GM10266 (cell line): ENCODE data around the gene RASA4B.

Experiments used
- DNase-seq: peaks from one replicate; pipeline ENCODE4 v3.0.0; 2012; ENCODE audit errors: extremely low spot score
- TF ChIP-seq, protein P1 (sequence below): IDR thresholded peaks from 2 replicates; pipeline ENCODE4 v1.5.1; 2012; ENCODE audit warnings: mild to moderate bottlenecking, low read depth; ENCODE audit not compliant: control insufficient read depth, insufficient read depth; ENCODE audit errors: missing control alignments

Gene RASA4B

DNA sequence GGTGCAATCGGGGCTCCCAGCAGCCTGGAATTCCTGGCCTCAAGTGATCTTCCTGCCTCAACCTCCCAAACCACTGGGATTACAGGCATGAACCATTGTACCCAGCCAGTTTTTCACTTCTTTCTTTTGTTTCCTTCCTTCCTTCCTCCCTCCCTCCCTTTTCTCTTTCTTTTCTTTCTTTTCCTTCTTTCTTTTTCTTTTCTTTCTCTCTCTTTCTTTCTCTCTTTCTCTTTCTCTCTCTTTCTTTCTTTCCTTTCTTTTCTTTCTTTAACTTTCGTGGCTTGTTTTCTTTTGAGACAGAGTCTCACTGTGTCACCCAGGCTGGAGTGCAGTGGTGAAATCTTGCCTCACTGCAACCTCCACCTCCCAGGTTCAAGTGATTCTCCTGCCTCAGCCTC is 71.9 kb downstream of the RASA4B start:
- DNase-seq: no peak
- TF ChIP-seq, protein P1, sequence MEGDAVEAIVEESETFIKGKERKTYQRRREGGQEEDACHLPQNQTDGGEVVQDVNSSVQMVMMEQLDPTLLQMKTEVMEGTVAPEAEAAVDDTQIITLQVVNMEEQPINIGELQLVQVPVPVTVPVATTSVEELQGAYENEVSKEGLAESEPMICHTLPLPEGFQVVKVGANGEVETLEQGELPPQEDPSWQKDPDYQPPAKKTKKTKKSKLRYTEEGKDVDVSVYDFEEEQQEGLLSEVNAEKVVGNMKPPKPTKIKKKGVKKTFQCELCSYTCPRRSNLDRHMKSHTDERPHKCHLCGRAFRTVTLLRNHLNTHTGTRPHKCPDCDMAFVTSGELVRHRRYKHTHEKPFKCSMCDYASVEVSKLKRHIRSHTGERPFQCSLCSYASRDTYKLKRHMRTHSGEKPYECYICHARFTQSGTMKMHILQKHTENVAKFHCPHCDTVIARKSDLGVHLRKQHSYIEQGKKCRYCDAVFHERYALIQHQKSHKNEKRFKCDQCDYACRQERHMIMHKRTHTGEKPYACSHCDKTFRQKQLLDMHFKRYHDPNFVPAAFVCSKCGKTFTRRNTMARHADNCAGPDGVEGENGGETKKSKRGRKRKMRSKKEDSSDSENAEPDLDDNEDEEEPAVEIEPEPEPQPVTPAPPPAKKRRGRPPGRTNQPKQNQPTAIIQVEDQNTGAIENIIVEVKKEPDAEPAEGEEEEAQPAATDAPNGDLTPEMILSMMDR: no peak

DNA sequence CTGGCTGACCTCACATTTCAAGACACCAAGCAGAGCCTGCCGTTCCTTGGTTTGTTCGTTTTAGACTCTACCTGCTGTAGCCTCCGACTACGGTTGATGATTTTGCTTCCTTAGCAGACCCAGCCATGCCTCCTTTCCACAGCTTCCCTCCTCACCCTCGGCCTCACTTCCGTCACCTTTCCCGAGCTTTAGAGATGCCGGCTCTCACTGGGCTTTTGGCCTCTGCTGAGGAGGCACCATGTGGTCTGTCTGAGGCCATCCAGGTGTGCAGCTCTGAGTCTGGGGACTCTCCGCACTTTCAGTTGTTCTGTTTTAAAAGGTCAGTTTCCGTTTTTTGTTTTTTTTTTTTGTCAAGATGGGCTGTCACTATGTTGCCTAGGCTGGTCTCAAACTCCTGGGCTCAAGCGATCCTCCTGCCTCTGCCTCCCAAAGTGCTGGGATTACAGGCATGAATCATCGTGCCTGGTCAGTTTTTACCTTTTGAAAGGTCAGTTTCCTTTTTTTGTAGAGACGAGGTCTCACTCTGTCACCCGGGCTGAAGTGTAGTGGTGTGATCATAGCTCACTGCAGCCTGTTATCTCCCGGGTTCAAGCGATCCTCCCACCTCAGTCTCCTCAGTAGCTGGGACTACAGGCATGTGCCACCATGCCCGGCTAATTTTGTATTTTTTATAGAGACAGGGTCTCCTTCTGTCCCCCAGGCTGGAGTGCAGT is 72.5 kb downstream of the RASA4B start:
- TF ChIP-seq, protein P1: no peak
- DNase-seq: peak; percentile 83

DNA sequence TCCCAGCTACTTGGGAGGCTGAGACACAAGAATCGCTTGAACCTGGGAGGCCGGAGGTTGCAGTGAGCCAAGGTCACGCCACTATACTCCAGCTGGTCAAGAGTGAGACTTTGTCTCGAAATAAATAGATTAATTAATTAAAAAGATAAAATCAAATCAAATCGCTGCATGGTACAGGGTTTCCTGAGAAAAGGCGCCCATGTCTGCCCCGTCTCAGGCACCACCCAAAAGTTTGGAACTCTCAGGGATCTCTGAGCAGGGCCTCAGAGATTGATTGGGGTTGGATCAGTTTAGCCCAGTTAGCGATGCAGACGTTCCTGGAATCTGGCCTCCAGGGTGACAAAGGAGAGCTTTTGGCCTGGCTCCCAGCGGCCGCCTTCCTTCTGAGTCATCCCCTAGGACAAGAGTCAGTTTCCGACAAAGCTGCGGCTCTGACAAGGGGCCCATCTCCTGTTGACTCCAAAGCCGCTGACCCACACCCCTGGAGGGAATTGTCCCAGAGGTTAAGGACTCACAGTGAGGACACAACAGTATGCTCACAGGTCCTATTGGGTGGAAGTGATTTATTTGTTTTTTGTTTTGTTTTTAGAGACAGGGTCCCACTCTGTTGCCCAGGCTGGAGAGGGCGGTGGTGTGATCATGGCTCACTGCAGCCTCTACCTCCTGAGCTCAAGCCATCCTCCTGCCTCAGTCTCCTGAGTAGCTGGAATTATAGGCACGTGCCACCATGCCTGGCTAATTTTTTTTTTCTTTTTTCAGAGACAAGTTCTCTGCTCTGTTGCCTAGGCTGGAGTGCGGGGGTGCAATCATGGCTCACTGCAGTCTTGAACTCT is 77.4 kb downstream of the RASA4B start:
- DNase-seq: no peak
- TF ChIP-seq, protein P1: no peak

DNA sequence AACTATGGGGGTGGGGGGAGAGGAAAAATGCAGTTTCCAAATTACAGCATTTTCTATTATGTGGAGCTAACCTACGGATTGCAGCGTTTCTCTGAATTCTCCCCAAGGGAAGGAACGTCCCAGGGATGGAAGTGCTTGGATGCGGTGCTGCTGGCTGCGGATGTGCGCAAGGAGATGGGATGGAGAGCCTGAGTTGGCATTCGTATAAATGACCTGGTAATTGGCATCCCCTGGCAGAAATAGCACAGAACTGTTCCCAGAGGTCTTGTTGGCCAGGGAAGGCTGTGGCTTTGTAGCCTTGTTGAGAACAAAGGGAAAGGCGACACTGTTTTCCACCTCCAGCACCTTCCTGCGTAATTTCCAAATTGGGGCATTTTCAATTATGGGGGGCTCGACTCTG is 81.5 kb downstream of the RASA4B start:
- DNase-seq: no peak
- TF ChIP-seq, protein P1: no peak

DNA sequence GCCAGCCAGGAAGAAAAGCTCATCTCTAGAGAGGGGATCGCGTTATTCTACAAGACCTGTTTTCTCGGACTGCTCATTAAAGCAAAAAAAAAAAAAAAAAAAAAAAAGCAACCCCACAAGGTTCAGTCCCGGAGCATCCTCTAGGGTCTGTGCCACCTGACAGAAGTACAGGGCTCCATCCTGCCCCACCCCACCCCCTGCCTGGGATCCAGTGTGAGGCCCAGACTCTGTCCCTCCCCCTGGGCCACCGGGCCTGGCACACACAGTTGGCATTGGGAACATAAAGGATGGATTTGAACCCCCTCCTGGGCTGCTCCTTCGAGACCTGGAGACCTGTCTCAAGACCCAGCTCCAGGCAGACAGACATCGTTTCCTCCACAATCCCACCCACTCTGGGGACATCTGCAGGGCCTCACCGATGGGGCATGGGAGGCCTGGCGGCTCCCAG is 83.5 kb downstream of the RASA4B start:
- DNase-seq: no peak
- TF ChIP-seq, protein P1: no peak

DNA sequence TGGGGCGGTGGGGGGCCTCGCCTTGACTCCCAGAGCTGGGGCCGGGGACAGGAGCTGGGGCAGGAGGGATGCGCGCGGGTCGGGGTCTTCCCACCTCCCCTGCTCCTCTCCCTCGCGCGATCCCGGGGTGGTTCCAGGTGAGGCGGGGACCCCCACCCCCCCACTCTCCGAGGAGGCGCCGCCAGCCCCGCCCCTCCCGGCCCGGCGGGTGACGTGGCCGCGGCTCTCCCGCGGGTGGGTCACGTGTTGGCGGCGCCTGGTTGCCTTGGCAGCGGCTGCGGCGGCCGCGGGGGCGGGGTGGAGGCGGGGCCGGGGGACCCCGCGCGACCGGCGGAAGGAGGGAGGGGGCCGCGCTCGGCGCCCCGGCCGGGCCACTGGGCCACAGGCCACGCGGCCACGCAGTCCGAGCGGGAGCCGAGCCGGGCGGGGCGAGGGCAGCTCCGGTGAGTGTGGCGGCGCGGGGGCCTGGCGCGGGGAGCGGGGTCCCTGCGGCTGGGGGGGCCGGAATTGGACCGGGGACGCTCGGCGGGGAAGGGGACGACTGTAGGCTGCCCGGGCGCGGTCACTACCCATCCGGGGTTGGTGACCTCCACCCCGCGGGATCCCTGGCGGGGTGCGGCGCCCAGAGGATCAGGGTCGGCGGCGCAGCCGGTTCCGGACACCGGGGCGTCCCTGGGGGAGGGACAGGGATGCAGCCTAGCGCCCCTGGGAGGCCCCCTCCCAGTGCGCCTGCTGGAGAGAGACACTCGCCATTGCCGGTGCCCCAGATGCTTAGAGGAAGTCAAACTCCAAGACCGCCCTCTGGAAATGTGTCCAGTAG is 84.1 kb downstream of the RASA4B start, which contains the start of gene ORAI2:
Gene ORAI2 (plus strand): TSS at position 357 of the 820 bp plus-strand sequence. CDS start 5,382 bp downstream, outside the sequence.
- peak; percentile 93 for DNase-seq
- TF ChIP-seq, protein P1: no peak
